H54 (cell line): ENCODE results near the gene GPR107.

ENCODE experiments used
- DNase-seq: peaks from one replicate; pipeline ENCODE4 v3.0.0; 2011; ENCODE audit warnings: low spot score, mixed read lengths; ENCODE audit not compliant: insufficient read length
- FAIRE-seq: peaks from 3 replicates; lab custom pipeline; 2011; peaks lifted over from hg19 to GRCh38; lab: Jason Lieb, UNC
- POLR2A ChIP-seq: IDR thresholded peaks from 2 replicates; pipeline ENCODE4 v1.6.1; 2011; ENCODE audit warnings: low read depth, mild to moderate bottlenecking, low read length

GPR107 gene

GRCh38 chr9:130117816-130118632 is 64.3 kb downstream of the GPR107 start:
- FAIRE-seq (no peak), DNase-seq (no peak)

GRCh38 chr9:130118841-130119518 is 65.3 kb downstream of the GPR107 start:
- FAIRE-seq (no peak), DNase-seq (no peak)
- TF ChIP-seq POLR2A = no peak

More at GRCh38 chr9:130117816-130118632, 64.3 kb downstream of the GPR107 start:
- no peak for TF ChIP-seq POLR2A

- DNase-seq = no peak
- TF ChIP-seq POLR2A = no peak
- no peak for FAIRE-seq
Observed at GRCh38 chr9:130119519-130120298, 66.0 kb downstream of the GPR107 start.

- DNase-seq (no peak), FAIRE-seq (no peak)
- TF ChIP-seq POLR2A = no peak
Observed at GRCh38 chr9:130120299-130120587, 66.5 kb downstream of the GPR107 start.

- DNase-seq = no peak
- FAIRE-seq = no peak
- TF ChIP-seq POLR2A = no peak
Observed at GRCh38 chr9:130120832-130121231, 67.1 kb downstream of the GPR107 start.

GRCh38 chr9:130122456-130122855 is 68.8 kb downstream of the GPR107 start:
- no peak for TF ChIP-seq POLR2A
- FAIRE-seq (no peak), DNase-seq (no peak)

- TF ChIP-seq POLR2A = no peak
- no peak for DNase-seq
- FAIRE-seq = no peak
Observed at GRCh38 chr9:130124085-130124860, 70.6 kb downstream of the GPR107 start.

- DNase-seq (no peak), FAIRE-seq (no peak)
- no peak for TF ChIP-seq POLR2A
Observed at GRCh38 chr9:130126721-130127433, 73.2 kb downstream of the GPR107 start.

GRCh38 chr9:130128251-130128650 is 74.5 kb downstream of the GPR107 start:
- no peak for TF ChIP-seq POLR2A
- FAIRE-seq (no peak), DNase-seq (no peak)

- no peak for FAIRE-seq
- DNase-seq = no peak
Observed at GRCh38 chr9:130128733-130129431, 75.2 kb downstream of the GPR107 start.

GRCh38 chr9:130129432-130130061 is 75.8 kb downstream of the GPR107 start:
- FAIRE-seq (no peak), DNase-seq (no peak)
- no peak for TF ChIP-seq POLR2A

More at GRCh38 chr9:130128733-130129431, 75.2 kb downstream of the GPR107 start:
- no peak for TF ChIP-seq POLR2A

- FAIRE-seq (no peak), DNase-seq (no peak)
- TF ChIP-seq POLR2A = no peak
Observed at GRCh38 chr9:130132746-130133145, 79.0 kb downstream of the GPR107 start.
